K562 (cell line): ENCODE measurements around the gene PDLIM7. TPM values are rescaled to one million over a fixed set of nuclear protein-coding genes. Genes with fewer than 3 reads are reported as not detected.

Experiments
- ATAC-seq: fragments of 200-7000 bp; cut with Tn5 transposase; 3 replicates; pipeline ENCODE4 v1.9.1; 2020; ENCODE audit warnings: moderate library complexity
- BruUV-seq: library from RNA; stranded (reverse); fragments of 400-500 nt; replicated peaks from 2 replicates; lab custom pipeline; 2021; lab: Mats Ljungman, UMichigan
- CTCF ChIA-PET: fragments of 300-600 bp; formaldehyde crosslinking; extraction: SDS; loops from one replicate; lab custom pipeline; 2021; ENCODE audit warnings: low intra/inter-chr PET ratio; lab: Yijun Ruan, JAX
- POLR2A ChIA-PET: fragments of 300-600, 350-650 bp; sonication (Branson Sonifier 250); formaldehyde crosslinking; extraction: SDS; loops from one replicate; lab custom pipeline; 2021; ENCODE audit warnings: antibody characterized with exemption, inconsistent platforms; lab: Yijun Ruan, JAX
- DNase-seq, 4 experiments: peaks; one replicate each; pipeline versions ENCODE4 v3.0.0 to v3.0.0-alpha.2; 2011 to 2018; ENCODE audit warnings: low spot score in 3 of 4, mixed read lengths in 3 of 4; ENCODE audit errors: extremely low read depth in 1 of 4
- FAIRE-seq: peaks from 2 replicates; lab custom pipeline; 2011; peaks lifted over from hg19 to GRCh38; lab: Jason Lieb, UNC
- H2AFZ ChIP-seq: 2 replicates; pipeline ENCODE4 v1.6.0; 2011; ENCODE audit warnings: low read depth, low read length, control low read depth, inconsistent platforms
- H3K27ac ChIP-seq: fragments of 200-600 bp; 3 replicates; pipeline ENCODE4 v1.8.0; 2011; ENCODE audit warnings: low read depth, mild to moderate bottlenecking, control low read depth, inconsistent platforms, low read length, moderate library complexity, mixed read lengths; ENCODE audit errors: extremely low read depth
- H3K27me3 ChIP-seq, 2 experiments: fragments of 300-600 bp in 1 of 2; 2 replicates in 1 of 2; 3 replicates in 1 of 2; pipeline versions ENCODE4 v1.6.0 to v1.8.0; 2011; ENCODE audit warnings: inconsistent platforms in 2 of 2, low read length in 2 of 2, mild to moderate bottlenecking in 1 of 2, mixed read lengths in 1 of 2, moderate library complexity in 1 of 2; ENCODE audit not compliant: control insufficient read depth in 2 of 2, insufficient read depth in 2 of 2
- H3K36me3 ChIP-seq: fragments of 300-600 bp; 3 replicates; pipeline ENCODE4 v1.8.0; 2011; ENCODE audit warnings: mild to moderate bottlenecking, low read length, inconsistent platforms; ENCODE audit not compliant: control insufficient read depth, insufficient read depth
- H3K4me1 ChIP-seq, 2 experiments: fragments of 200-600 bp in 1 of 2; replicated peaks in 1 of 2; 2 replicates in 1 of 2; 3 replicates in 1 of 2; pipeline versions ENCODE4 v1.5.1 to v1.8.0; 2011; ENCODE audit warnings: inconsistent platforms in 2 of 2, low read length in 2 of 2, mild to moderate bottlenecking in 1 of 2, mixed read lengths in 1 of 2, moderate library complexity in 1 of 2; ENCODE audit not compliant: control insufficient read depth in 2 of 2, insufficient read depth in 2 of 2
- H3K4me2 ChIP-seq: 2 replicates; pipeline ENCODE4 v1.6.1; 2011; ENCODE audit warnings: low read length, control low read depth, inconsistent platforms, mixed read lengths; ENCODE audit not compliant: insufficient read depth
- H3K4me3 ChIP-seq: fragments of 200-600 bp; sonication (generic), shearing (Covaris generic); 2 replicates; pipeline ENCODE4 v1.5.1; 2016; ENCODE audit warnings: control low read depth, inconsistent platforms
- H3K79me2 ChIP-seq: fragments of 200-600 bp; 3 replicates; pipeline ENCODE4 v1.8.0; 2011; ENCODE audit warnings: low read length, inconsistent platforms; ENCODE audit not compliant: control insufficient read depth, insufficient read depth
- H3K9ac ChIP-seq, 2 experiments: 2 replicates each; pipeline versions ENCODE4 v1.6.0 to v1.6.1; 2011; ENCODE audit warnings: low read depth in 2 of 2, low read length in 2 of 2, control low read depth in 1 of 2, inconsistent platforms in 1 of 2, mild to moderate bottlenecking in 1 of 2, mixed read lengths in 1 of 2; ENCODE audit not compliant: insufficient read depth in 1 of 2
- H3K9me1 ChIP-seq: one replicate; pipeline ENCODE4 v1.6.0; 2011; ENCODE audit warnings: inconsistent platforms, mild to moderate bottlenecking, low read length, moderate library complexity; ENCODE audit not compliant: control insufficient read depth, insufficient read depth
- H3K9me3 ChIP-seq: replicated peaks from 2 replicates; pipeline ENCODE4 v1.5.1; 2011; ENCODE audit warnings: low read depth, low read length, inconsistent platforms; ENCODE audit not compliant: control insufficient read depth, insufficient read depth
- H4K20me1 ChIP-seq: replicated peaks from 2 replicates; pipeline ENCODE4 v1.6.1; 2011; ENCODE audit warnings: low read length, inconsistent platforms, mixed read lengths; ENCODE audit not compliant: control insufficient read depth, insufficient read depth
- ADNP ChIP-seq: fragments of 200-800 bp; sonication (Bioruptor generic); IDR thresholded peaks from 2 replicates; pipeline ENCODE4 v1.6.1; 2016; ENCODE audit warnings: missing genetic modification characterization, missing compliant biosample characterization
- ARID1B ChIP-seq: fragments of 450-650 bp; IDR thresholded peaks from 2 replicates; pipeline ENCODE4 v1.6.1; 2016; ENCODE audit warnings: antibody characterized with exemption, mild to moderate bottlenecking, inconsistent platforms
- KDM5B ChIP-seq: fragments of 200-600 bp; sonication (generic); IDR thresholded peaks from 2 replicates; pipeline ENCODE4 v1.6.1; 2012; ENCODE audit warnings: low read depth, mild to moderate bottlenecking, moderate library complexity, low read length, control low read depth, inconsistent platforms; ENCODE audit not compliant: insufficient replicate concordance
- PHB2 ChIP-seq: fragments of 450-650 bp; IDR thresholded peaks from 2 replicates; pipeline ENCODE4 v1.6.1; 2017; ENCODE audit warnings: low read depth
- POLR2G ChIP-seq: fragments of 200-400 bp; formaldehyde crosslinking; IDR thresholded peaks from 2 replicates; pipeline ENCODE4 v1.6.1; 2017; ENCODE audit warnings: low read depth, mild to moderate bottlenecking, antibody characterized with exemption, low read length, moderate library complexity
- SLC30A9 ChIP-seq: fragments of 250-450 bp; sonication (Bioruptor Pico); IDR thresholded peaks from 2 replicates; pipeline ENCODE4 v1.8.0; 2022; ENCODE audit warnings: mild to moderate bottlenecking, moderate library complexity
- ZNF584 ChIP-seq: fragments of 200-800 bp; sonication (Bioruptor generic); IDR thresholded peaks from 2 replicates; pipeline ENCODE4 v1.6.1; 2016; ENCODE audit warnings: low read depth, mild to moderate bottlenecking, missing genetic modification characterization, missing compliant biosample characterization
- WGBS: fragments of 100-300 bp; shearing (Covaris generic); methylation state at CpG from one replicate; pipeline ENCODE4 v1.1.6; 2016; ENCODE audit warnings: low coverage, mixed read lengths; ENCODE audit not compliant: insufficient coverage; ENCODE audit errors: missing lambda C conversion rate; 5-methylcytosine and 5-hydroxymethylcytosine counted together
- in situ Hi-C: fragments of 300-500 bp; cut with MboI; formaldehyde crosslinking; loops from 4 replicates; pipeline ENCODE4 v1.15.0; 2018; ENCODE audit warnings: inconsistent platforms, mixed read lengths
- intact Hi-C: fragments of 100-400 bp; cut with micrococcal nuclease; formaldehyde crosslinking; loops from 2 replicates; pipeline ENCODE4 v1.14.2; 2022
- polyA plus RNA-seq, 8 experiments: library from polyadenylated mRNA; depleted of rRNA in 4 of 8; stranded (reverse) in 5 of 8; unstranded in 3 of 8; fragments of >200 nt; fragmentation: Nextera tagmentation in 2 of 8; fragmentation: Illumina TruSeq in 1 of 8; extraction: Ambion mirVana in 2 of 8; extraction: Trizol in 1 of 8; gene quantifications; 2 replicates each; pipeline versions ENCODE4 v1.2.1 to v1.2.3, GENCODE V29; 2011 to 2014; ENCODE audit warnings: inconsistent platforms in 1 of 8, missing spikeins in 1 of 8
- total RNA-seq, 7 experiments: library from RNA; depleted of rRNA in 6 of 7; stranded (reverse); fragments of >200 nt in 6 of 7; fragmentation: Illumina TruSeq in 2 of 7; extraction: Trizol in 2 of 7; gene quantifications; 2 replicates each; pipeline versions ENCODE4 v1.2.1 to v1.2.3, GENCODE V29; 2011 to 2021; ENCODE audit warnings: low replicate concordance in 1 of 7
- TF ChIP-seq, protein P1 (sequence below): fragments of 250-450 bp; sonication (Bioruptor Pico); IDR thresholded peaks from 2 replicates; pipeline ENCODE4 v1.5.0; 2021
- TF ChIP-seq, protein P2 (sequence below): fragments of 450-650 bp; formaldehyde crosslinking; IDR thresholded peaks from 2 replicates; pipeline ENCODE4 v1.4.0; 2022; ENCODE audit warnings: mild to moderate bottlenecking, moderate library complexity
- TF ChIP-seq, protein P3 (sequence below): fragments of 250-450 bp; sonication (Bioruptor Pico); IDR thresholded peaks from 2 replicates; pipeline ENCODE4 v1.5.0; 2020; ENCODE audit warnings: mild to moderate bottlenecking
- TF ChIP-seq, protein P4 (sequence below), 2 experiments: fragments of 450-650 bp in 1 of 2; sonication (generic) in 1 of 2; formaldehyde crosslinking in 1 of 2; IDR thresholded peaks in 1 of 2; conservative IDR thresholded peaks in 1 of 2; 2 replicates each; pipeline versions ENCODE4 v1.6.1 to v1.8.1; 2016 to 2023; ENCODE audit warnings: mild to moderate bottlenecking in 2 of 2, moderate library complexity in 2 of 2, inconsistent platforms in 1 of 2, missing genetic modification reagents in 1 of 2

Gene PDLIM7
- total and polyA plus RNA-seq, 9 of the 15 experiments (the other 6 are each of a cell fraction or from before 2014, with no cell fraction given), result 2.1 to 124 (median 32.6) TPM

DNA sequence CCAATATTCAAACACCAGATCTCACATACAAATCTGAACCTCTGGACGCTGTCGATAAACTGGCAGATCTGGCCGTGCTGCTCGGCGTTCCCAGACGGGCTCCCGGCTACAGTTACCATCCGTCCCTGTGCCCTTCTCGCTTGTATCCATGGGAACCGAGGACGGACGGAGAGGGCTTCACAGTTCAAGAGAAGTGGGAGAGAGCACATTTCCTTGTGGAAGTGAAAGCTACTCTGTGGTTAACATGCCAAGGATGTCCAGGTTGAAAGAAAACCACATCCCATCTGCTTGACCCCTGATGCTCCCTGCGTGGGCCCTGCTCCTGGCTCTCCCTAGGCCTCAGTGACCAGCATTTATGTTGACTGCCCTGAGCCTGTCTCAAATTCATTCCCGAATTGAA lies 17.6 kb downstream of the PDLIM7 start (continued):
- TF ChIP-seq, protein P1, sequence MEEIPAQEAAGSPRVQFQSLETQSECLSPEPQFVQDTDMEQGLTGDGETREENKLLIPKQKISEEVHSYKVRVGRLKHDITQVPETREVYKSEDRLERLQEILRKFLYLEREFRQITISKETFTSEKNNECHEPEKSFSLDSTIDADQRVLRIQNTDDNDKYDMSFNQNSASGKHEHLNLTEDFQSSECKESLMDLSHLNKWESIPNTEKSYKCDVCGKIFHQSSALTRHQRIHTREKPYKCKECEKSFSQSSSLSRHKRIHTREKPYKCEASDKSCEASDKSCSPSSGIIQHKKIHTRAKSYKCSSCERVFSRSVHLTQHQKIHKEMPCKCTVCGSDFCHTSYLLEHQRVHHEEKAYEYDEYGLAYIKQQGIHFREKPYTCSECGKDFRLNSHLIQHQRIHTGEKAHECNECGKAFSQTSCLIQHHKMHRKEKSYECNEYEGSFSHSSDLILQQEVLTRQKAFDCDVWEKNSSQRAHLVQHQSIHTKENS (CRISPR knock-in tag), result no peak

DNA sequence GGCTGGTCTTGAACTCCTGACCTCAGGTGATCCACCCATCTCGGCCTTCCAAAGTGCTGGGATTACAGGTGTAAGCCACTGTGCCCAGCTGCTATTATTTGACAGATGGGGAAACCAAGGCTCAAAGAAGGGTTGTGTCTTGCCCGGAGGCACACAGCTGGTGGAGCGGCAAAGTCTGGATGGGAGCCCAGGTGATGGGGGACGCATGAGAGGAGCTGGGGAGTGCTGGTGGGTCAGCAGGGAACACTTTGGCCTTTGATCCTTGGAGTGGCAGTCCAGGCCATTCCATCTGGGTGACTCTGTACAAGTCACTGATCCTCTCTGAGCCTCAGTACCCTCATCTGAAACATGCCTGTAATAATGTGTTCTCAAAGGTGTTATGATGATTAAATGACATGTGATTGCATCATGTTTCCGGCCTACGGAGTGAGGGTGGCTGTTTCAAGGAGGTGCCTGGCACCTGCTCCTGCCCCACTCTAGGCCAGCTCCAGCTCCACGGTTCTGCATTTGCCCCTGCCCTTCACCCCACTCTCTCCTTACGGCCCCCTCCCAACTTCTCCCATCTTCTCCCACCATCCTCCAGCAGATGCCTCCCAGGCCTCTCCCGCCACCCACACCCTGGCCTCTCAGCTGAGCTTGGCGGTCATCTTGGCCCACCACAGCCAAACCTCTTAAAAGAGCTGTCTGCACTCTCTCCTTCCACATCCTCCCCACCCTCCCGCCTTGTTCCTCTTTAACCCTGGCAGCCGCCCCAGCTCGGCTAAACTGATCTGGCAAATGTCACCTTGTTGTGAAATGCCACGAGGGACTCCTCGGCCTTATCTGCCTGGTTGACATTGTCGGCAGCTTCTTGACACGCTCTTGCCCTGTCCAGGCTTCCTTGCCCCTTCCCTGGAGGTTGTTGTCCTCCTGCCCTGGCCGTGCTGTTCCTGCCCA lies 18.4 kb downstream of the PDLIM7 start:
- no peak overlapping the region for H3K4me3 ChIP-seq
- H3K9ac ChIP-seq, result peak overlapping the region in 1 of 2 experiments; percentile 78; a peak in 2 of 4 replicates
- no TSS peak for BruUV-seq
- no peak overlapping the region for H3K4me2 ChIP-seq
- H3K4me1 ChIP-seq, result peaks cover 33 to 46% of the 10 kb centered on the region in 2 experiments
- ChIA-PET POLR2A (interaction anchor here (0.6 to 5.4 kb wide), 12 partner anchors 8 to 405 kb away, joined by 3 to 30 read pairs (median 4); partner anchors contain the start of gene DDX41), CTCF (no interaction called here)
- WGBS, result 48% methylated on average over 17 of the region's 18 CpGs
- no peaks in the 10 kb centered on the region for H3K9me3 ChIP-seq
- H3K36me3 ChIP-seq, result peaks cover 19% of the 10 kb centered on the region; the same call in 2 of the 3 replicates
- DNase-seq (no peak), FAIRE-seq (peak; percentile 23), ATAC-seq (peak; percentile 31)
- H3K27ac ChIP-seq, result peak overlapping the region; percentile 62; the same call in 2 of the 3 replicates
- H3K27me3 ChIP-seq, result no peaks in the 10 kb centered on the region
- H3K9me1 ChIP-seq, result no peaks in the 10 kb centered on the region
- in situ Hi-C loops, result no loop called here
- no peak overlapping the region for H2AFZ ChIP-seq
- H3K79me2 ChIP-seq, result no peaks in the 10 kb centered on the region
- no peaks in the 10 kb centered on the region for H4K20me1 ChIP-seq
- intact Hi-C loops, result no loop called here
- TF ChIP-seq ZNF584 (peak; percentile 90; the same call in 1 of the 2 replicates), KDM5B (peak; percentile 4), ADNP (tag) (no peak), PHB2 (no peak), ARID1B (peak; percentile 48; the same call in 1 of the 2 replicates), POLR2G (peak; percentile 45), SLC30A9 (CRISPR knock-in tag) (no peak)
- TF ChIP-seq, protein P2, sequence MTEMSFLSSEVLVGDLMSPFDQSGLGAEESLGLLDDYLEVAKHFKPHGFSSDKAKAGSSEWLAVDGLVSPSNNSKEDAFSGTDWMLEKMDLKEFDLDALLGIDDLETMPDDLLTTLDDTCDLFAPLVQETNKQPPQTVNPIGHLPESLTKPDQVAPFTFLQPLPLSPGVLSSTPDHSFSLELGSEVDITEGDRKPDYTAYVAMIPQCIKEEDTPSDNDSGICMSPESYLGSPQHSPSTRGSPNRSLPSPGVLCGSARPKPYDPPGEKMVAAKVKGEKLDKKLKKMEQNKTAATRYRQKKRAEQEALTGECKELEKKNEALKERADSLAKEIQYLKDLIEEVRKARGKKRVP, result peak; percentile 87
- TF ChIP-seq, protein P3, sequence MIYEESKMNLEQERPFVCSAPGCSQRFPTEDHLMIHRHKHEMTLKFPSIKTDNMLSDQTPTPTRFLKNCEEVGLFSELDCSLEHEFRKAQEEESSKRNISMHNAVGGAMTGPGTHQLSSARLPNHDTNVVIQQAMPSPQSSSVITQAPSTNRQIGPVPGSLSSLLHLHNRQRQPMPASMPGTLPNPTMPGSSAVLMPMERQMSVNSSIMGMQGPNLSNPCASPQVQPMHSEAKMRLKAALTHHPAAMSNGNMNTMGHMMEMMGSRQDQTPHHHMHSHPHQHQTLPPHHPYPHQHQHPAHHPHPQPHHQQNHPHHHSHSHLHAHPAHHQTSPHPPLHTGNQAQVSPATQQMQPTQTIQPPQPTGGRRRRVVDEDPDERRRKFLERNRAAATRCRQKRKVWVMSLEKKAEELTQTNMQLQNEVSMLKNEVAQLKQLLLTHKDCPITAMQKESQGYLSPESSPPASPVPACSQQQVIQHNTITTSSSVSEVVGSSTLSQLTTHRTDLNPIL (CRISPR knock-in tag), result 0 out of 2 replicates have a peak, but pooled peaks have one; percentile 42
- TF ChIP-seq, protein P4, sequence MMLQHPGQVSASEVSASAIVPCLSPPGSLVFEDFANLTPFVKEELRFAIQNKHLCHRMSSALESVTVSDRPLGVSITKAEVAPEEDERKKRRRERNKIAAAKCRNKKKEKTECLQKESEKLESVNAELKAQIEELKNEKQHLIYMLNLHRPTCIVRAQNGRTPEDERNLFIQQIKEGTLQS (IDR thresholded peaks at IDR 0.05), result peak; percentile 93
- TF ChIP-seq, protein P4 (CRISPR knock-in tag; conservative IDR thresholded peaks at IDR 0.05), result no peak
